Inflammatory macrophage treated with lipopolysaccharide for 1 hour (primary cell): ENCODE measurements around the gene F5.
A peak's percentile ranks its signal among the peaks of the same experiment; 100 is the strongest.

Source experiments
- DNase-seq, 2 donors: peaks; one replicate each; pipeline ENCODE4 v3.0.0-alpha.2; 2020 to 2022

The F5 gene

DNA sequence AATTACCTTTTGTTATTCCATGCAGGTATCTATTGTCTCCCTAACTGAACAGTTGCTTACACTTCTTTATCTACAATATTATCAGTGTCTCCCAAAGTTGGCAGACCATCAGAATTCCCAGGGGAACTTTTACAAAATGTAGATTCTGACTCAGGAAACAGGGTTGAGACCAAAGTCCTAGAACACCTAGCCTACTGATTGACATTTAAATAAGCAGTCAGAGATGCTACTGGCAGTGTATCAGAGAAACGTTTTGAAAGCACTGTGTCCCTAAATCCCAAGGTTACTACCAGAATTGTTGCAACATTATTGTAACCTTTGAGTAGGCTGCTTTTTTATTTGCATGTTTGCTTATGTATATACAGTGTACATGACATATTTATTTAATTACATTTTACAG, 1.8 kb upstream of the F5 start:
- DNase-seq = no peak

DNA sequence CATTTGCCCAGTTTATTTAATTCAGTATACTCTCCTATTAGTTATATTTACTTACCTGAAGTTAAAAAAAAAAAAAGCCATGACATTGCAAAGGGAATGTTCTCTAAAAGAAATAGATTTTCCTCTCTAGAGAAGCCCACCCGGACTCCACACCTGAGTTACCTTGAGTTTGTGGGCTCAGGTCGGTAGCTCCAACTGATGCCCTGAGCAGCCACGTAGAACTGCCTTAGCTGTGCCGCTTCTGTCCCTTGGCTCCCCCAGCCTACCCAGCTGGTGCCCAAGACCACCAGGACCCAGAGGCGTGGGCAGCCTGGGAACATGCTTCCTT, 250 bp downstream of the F5 start:
- no peak for DNase-seq

DNA sequence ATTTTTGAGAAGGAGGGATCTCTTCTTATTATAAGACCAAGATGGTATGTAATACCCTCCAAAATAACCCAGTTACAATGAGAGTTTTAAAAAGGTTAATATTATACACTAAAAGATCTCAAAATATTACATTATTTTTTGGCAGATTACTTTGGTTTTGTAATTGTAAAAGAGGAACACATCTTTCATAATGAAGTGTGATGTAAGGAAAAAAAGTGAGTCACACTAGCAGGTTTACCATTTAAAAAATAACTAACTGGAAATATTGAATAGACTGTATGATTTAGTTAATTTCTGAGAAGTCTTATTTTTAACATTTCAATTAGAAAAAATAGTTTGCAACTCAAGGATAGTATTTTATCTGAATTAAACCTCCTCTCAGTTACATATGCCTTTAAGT, 1.1 kb downstream of the F5 start:
- DNase-seq = peak; percentile 73 to 81

DNA sequence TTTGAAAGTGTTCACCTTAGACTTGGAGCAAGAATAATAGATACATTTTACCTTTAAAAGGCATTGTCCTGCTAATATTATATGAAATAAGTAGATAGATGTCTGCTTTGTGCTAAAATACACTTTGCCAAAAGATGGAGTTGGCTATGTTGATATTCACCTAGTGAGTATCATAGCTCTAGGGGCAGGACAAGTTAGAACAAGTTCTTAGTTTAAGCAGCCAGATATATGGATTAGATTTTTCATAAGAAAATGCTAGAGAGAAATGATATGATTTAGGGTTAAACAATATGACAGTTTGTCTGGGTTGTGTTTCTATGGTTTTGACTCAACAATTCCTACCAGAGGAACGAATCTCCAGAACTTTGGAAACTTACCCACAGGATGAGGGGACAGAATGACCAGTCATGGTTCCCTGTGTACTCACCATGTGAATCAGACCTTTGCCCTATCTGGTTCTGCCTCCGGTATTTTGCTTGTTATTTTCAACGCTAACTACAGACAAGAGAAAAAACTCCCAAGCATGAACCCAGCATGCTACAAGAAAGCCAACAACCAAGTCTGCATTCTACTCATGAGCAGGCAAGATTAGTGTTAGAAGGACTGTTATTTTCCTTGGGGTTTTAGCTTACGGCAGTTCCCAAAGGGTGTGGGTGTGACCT, 1.7 kb downstream of the F5 start:
- DNase-seq = peak in 1 of 2 donors; percentile 68

DNA sequence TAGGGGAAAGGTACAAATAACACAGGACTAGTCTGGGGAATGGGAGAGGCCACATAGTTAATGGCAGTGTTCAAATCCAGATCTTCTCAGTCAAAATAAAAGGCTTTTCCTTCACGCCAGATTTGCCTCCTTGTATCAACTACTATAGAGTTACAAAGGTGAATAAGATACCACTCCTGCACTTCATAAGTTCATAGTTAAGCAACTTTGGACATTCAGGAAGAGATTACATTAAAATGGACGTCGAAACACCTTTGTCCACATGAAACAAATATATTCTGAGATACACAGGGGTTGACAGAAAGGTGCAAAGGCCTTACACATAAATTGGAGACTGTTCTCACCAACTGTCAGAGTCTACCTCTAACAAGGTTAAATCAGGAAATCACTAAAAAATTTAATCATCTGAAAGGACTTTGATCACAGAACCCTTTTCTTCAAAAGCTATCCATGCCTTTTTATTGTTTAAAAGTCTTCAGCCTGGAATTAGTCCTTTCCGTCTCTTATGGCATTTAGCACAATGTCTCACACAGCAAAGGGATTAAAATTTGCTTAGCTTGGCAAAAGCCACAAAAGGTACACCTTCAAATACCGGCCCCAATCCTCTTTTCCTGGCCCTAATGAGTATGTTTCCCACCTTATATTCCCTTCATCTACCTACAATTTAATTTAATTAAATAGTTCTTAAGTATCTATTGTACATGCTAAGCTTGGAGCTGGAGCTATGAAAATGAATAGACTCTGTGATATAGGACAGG, 8.1 kb downstream of the F5 start:
- no peak for DNase-seq

DNA sequence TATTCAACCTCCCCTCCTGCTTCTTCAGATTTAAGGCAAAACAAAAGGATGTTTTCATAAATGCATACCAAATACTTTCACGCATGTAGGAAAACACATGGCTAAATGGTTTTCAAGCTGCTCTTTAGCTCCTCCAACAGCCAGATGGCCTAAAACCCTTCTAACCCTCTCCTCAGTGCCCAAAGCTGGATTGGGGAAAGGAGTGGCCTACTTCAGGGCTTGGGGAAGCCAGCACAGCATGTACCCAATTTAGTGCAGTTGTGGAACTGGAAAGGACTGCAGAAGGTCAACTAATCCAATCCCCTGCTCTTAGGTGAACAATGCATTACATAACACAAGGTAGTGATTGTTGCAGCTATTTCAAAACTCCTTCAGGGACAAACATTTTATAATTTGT, 9.3 kb downstream of the F5 start:
- DNase-seq = no peak

DNA sequence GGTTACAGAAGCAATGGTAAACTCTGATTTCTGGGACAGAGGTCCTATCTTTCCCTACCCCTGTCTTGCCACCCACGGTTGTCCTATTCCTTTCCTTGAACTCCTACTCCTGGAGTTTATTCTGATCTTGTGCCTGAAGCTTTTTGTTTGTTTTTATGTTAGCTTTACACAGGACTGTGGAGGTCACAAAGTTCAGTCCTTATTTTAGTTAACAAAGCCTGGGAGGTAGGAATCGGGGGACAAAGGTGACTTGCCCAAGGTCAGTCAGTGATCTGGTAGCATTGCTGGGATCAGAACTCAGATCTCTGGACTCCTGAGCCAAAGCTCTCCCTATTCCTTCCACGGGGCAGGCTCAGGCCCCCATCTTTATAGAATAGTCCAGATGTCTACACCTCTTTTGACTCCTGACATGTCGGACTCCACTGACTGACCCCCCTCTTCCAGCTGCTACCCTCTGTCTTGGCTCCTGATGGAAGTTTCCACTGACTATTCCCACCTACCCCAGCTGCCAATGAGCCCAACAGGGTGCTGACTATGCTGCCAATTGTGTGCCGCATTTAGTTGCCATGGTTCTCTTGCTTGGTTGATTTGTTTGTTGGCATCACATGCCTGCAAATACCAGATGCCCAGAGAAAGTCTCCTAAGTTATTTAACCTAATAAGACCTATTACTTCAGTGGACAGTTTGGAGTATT, 9.9 kb downstream of the F5 start:
- no peak for DNase-seq

DNA sequence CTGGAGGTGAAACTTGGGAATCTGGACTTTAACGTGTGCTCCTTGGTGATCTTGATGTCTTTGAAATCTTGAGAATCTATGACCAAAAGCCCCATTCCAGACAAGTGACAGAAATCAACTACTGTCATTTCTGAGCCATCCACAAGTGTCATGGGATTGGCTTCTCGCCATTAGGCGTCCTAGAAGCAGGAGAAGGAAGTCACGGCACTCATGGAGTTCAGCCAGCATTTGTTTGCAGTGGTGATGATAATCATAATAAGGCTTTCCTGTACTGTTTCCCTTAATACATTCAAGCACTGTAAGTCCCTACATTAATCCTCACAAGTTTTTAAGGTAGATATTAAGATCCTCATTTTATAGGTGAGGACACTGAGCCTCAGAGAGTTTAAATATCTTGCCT, 11.9 kb downstream of the F5 start:
- no peak for DNase-seq

DNA sequence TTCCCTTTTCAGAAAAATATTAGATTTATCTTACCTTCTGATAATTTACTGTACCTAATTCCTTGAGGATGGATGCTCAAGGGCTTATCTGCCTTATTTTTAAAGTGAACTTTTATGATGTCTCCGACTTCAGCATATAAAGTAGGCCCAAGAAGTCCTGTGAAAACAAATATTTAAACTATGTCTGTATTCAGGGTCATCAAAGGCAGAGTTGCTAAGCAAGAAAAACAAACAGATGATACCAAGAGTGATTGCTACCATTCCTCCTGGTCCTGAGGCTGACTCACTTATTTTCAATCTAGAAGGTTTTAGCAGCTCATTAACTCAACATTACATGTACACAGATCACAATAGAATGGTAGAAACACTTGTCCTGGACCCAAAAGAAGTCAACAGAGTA, 14.1 kb downstream of the F5 start:
- DNase-seq = no peak

DNA sequence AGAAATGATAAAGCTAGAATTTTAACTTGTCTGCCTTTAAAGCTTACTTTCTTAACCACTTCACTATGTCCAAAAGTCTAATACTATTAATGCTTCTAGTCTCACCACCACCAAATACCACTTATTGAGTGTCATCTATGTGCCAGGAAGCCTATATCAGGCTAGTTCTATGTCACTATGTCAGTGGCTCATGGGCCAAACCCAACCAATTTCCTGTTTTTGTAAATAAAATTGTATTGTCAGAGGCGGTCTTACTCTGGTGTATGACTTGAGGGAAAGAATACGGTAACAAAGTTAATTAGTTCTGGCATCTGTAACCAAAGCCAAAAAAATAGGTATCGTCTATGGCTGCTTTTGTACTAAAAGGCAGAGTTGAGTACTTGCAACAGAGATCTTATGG, 14.8 kb downstream of the F5 start:
- no peak for DNase-seq

DNA sequence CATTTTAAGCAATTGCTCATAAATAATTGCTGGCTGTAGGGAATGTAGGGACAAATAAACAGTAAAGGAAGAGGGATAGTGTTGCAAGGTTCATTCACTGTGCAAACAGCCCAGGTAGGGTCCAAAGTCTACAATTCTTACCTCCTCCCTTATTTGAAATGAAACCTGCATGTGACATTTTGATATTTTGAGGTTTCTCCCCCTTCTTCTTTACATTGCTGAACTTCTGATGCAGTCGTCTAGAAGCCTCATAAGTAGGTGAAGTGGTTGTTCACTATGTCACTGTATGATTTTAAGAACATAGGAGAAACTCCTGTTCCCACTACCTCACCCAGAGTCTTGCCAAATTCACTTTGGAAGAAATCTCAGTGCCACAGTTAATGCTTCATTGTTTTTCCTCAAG, 16.1 kb downstream of the F5 start:
- no peak for DNase-seq

DNA sequence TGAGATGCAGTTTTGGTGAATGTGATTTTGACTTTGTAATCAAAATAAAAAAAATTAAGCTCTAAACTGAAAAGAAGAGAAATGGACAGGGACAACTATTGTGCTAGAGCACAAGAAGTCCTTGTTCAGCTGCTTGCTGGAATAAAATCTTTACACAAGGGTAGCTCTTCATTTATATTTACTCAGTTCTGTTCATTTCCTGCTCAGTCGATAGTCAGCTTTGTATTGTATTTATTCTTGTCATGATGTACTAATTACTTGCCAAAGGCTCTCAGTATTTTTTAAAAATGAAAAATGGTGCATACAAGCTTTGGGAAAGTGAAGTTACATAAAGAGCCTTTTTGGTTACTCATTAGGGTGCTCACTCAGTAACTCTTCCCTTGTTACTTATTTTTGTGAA, 17.8 kb downstream of the F5 start:
- no peak for DNase-seq

DNA sequence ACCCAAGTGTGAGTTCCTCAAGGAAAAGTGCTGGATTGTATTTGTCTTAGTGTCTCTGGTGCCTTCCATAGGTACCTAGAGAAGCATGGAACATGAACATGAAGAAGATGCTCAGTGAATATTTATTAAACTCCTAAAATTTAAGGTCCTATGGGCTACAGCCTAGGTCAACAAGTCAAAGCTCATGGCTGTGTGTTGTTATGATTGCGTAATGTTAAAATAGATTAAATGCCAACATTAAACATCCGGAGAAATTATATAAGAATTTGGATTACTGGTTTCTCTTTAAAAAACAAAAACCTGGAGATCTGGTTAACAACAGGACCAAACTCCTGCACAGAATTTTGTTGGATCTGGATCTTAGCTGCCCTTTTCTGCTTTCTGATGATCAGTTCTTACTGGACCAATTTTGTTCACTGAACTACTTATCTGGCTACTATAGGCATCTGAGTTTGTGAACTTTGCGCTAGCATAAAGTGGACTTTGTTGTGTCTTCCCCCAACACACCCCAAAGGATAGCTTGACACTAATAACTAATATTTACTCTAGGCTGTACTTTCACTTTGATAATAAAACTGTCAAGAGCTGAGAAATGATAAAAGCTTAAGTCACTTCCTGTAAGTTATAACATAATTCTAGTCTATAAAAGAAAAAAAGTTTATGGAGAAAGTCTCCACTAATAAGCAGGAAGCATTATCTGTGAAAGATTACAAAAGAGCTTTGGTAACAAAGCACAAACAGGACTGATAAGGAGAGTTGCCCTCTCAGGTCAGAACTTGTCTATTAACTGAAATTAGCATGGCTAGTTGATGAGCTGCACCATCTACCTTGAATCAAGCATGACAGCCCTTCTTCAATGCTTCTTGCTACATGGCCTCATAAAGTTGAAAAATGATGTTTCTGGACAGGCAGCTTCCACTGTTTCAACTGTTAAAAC, 20.7 kb downstream of the F5 start:
- DNase-seq = no peak

DNA sequence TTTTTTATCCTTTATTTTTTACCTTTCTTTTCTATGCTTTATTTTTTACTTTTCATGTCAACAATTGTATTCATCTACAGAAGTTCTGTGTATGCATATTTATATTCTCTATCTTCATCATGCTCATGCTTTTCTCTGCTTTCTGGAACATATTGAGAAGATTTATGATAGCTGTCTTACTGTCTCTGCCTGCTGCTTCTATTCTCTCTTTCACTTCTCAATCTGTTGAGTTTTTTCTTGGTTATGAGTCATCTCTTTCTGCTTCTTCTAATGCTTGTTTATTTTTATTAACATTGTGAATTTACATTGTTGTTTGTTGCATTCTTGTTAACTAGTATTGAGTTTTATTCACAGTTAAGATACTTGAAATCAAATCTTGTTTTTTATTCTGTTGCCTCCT, 22.6 kb downstream of the F5 start:
- no peak for DNase-seq

DNA sequence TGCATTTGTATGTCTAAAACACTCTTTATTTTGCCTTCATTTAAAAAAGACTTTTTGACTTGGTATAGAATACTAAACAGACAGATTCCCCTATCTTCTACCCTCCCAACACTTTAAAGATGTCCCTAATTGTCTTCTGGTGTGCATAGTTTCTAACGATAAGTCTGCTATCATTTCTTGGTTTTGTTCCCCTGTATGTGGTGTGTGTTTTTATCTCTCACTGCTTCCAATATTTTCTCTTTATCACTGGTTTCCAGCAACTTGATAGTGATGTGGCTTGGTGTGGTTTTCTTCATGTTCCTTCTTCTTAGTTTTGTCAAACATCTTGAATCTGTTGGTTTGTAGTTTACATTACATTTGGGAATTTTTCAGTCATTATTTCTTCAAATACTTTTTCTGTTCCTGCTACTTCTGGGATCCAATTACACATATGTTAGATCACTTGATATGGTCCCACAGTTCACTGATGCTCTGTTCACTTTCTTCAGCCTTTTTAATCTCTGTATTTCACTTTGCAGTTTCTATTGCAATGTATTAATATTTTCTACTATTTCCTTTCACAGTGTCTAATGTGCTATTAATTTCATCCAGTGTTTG, 23.2 kb downstream of the F5 start:
- no peak for DNase-seq

DNA sequence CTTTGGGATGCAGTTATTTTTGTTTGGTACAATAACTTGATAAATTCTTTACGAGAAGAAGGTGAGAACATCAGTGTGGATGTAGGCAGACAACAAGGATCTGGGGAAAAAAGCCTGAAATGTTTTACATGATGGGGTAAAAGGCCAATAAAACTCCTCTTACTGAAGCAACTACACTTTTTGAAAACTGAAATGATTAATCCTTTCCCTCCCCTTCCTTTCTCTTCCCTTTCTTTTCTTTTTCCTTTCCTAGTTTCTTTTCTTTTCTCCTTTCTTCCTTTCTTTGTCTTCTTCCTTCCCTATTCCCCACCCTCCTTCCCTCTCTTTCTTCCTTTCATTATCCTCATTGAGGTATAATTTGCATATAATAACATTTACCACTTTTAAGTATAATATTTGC, 24.6 kb downstream of the F5 start:
- DNase-seq = no peak

DNA sequence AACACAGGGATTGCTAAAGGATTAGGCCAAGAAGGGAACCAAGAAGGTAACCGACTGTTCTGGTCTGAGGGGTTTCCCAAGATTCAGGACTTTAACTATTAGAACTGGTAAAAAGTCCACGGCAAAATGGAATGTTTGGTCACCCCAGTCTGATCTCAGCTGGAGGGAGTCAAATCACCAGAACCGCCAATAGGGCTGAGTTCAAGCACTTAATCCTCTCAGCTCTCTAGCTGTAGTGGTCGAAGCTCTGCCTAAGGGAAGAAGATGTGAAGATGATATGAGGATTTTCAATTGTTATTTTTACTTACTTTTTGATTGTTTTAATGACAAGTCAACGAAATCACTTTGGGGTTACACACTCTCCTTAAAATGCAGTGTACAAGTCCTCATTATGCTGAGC, 29.1 kb downstream of the F5 start:
- no peak for DNase-seq

DNA sequence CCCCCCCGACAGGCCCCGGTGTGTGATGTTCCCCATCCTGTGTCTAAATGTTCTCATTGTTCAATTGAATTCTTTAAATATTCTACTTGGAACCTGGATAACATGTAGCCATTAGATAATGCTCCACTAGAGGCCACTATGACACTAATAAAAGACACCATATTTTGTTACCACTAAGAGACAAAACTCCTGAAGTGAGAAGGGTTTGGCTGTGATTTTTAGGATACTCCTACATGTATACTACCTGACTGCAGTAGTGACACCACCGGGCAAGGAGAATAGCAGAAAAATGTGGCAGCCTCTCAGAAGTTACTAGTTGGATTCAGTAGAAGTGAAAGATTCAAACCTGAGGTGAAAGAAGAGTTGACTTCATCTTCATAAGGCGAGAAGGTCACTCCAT, 36.0 kb downstream of the F5 start:
- peak; percentile 34 to 72 for DNase-seq

DNA sequence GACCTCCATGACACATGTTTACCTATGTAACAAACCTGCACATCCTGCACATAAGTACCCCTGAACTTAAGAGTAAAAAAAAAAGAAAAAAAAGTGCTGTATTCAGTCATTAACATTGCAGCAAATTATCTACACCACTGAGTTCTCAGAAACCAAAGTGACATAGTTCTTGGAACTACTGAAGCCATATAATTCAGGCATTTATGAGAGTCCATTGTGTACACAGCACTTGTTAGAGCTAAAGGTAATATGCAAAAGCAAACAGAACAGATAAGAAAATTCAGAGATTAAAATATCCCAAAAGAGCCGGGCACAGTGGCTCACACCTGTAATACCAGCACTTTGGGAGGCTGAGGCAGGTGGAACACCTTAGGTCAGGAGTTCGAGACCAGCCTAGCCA, 38.0 kb downstream of the F5 start:
- DNase-seq = no peak

DNA sequence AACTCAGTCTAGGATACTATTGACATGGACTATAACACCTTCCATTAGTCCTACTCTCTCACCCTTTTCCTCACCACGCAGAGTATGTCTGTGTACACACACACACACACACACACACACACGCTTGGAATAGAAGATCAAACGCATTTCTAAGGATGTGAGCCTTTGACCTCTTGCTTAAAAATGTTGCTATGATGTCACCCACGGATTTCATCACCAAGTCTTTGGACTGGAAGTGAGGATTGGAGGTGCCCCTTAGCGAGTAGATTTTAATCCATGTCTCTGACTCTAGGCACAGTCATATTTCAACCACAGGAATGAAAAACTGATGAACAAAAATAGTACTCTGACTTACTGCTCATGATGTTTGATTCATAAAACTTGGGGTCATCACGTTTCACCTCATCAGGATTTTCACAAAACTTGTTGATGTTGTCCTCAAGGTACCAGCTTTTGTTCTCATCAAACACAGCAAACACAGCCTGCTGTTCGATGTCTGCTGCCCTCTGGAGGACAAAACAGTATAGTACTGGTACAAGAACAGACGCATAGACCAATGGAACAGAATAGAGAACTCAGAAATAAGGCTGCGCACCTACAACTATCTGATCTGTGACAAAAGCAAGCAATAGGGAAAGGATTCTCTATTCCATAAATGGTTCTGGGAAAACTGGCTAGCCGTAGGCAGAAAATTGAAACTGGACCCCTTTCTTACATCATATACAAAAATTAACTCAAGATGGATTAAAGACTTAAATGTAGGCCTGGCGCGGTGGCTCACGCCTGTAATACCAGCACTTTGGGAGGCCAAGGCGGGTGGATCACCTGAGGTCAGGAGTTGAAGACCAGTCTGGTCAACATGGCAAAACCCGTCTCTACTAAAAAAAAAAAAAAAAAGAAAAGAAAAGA, 39.9 kb downstream of the F5 start:
- peak; percentile 50 to 87 for DNase-seq

DNA sequence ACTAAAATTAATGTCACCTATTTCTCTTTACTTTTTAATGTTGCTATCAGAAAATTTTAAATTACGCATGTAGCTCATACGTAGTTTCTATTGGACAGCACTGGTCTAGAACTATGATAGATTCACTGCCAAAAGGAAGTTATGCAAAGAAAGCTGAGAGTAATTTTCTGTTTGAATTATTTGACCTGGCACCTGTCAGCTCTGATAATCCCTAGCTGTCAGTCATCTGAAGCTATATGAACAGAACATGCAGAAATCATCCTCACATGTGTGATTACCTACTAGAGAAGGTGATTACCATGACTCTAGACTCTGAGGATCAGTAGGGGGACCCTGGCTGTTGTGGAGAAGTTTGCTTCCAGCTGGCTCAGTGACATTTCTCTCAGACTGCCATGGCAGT, 40.8 kb downstream of the F5 start:
- DNase-seq = no peak
